ENCODE measurements around the gene EEF1AKMT3.

- TF ChIP-seq EP300 (IDR thresholded peaks at IDR 0.05) (no peak), POLR2A (IDR thresholded peaks at IDR 0.05) (no peak), CTCF (IDR thresholded peaks at IDR 0.05) (no peak), POLR2AphosphoS5 (IDR thresholded peaks at IDR 0.05) (no peak)
Measured at GRCh38 chr12:57762463-57762862, 10.0 kb upstream of the EEF1AKMT3 start.

All from stomach (tissue), 4 donors.